Lung (tissue), 12 donors: ENCODE data around the gene PPP1R1C. TPM values are rescaled to one million over a fixed set of nuclear protein-coding genes. Genes with fewer than 3 reads are reported as not detected.
"Not testable (repeated sequence)": the region's sequence is repeated elsewhere in the genome, so short reads cannot be mapped to it uniquely, and the experiment has no call there.

Experiments used
- ATAC-seq: fragments of 200-7000 bp; cut with Tn5 transposase; one replicate; pipeline ENCODE4 v1.9.1; 2020; ENCODE audit warnings: moderate number of reproducible peaks; ENCODE audit not compliant: insufficient read depth, low FRiP score
- DNase-seq, 3 donors: peaks; one replicate each; pipeline ENCODE4 v3.0.0-alpha.2; 2013 to 2017
- H3K27ac ChIP-seq, 2 donors: one replicate each; pipeline ENCODE4 v1.5.1; 2013; ENCODE audit warnings: mild to moderate bottlenecking in 2 of 2, moderate library complexity in 2 of 2, control low read depth in 1 of 2, inconsistent platforms in 1 of 2, low read depth in 1 of 2, low read length in 1 of 2
- H3K27me3 ChIP-seq, 3 donors: one replicate each; pipeline ENCODE4 v1.5.1; 2013; ENCODE audit warnings: low read length in 2 of 3; ENCODE audit not compliant: control insufficient read depth in 3 of 3, insufficient read depth in 3 of 3
- H3K36me3 ChIP-seq, 4 donors: one replicate each; pipeline ENCODE4 v1.5.1; 2013; ENCODE audit warnings: low read length in 4 of 4, mild to moderate bottlenecking in 1 of 4, moderate library complexity in 1 of 4; ENCODE audit not compliant: control insufficient read depth in 4 of 4, insufficient read depth in 4 of 4
- H3K4me1 ChIP-seq, 5 donors: one replicate each; pipeline ENCODE4 v1.5.1; 2013; ENCODE audit warnings: low read length in 5 of 5, mild to moderate bottlenecking in 2 of 5, moderate library complexity in 1 of 5; ENCODE audit not compliant: control insufficient read depth in 5 of 5, insufficient read depth in 5 of 5
- H3K4me3 ChIP-seq: one replicate; pipeline ENCODE4 v1.5.1; 2013; ENCODE audit warnings: mild to moderate bottlenecking, control low read depth, moderate library complexity
- H3K9ac ChIP-seq, 2 donors: one replicate each; pipeline ENCODE4 v1.5.1; 2013; ENCODE audit warnings: low read length in 2 of 2, control low read depth in 1 of 2; ENCODE audit not compliant: insufficient read depth in 1 of 2
- H3K9me3 ChIP-seq, 4 donors: one replicate each; pipeline ENCODE4 v1.5.1; 2013; ENCODE audit warnings: low read length in 3 of 4, mild to moderate bottlenecking in 1 of 4, moderate library complexity in 1 of 4; ENCODE audit not compliant: control insufficient read depth in 4 of 4, insufficient read depth in 3 of 4
- WGBS, 2 donors: extraction: QIAGEN DNeasy Blood & Tissue Kit; methylation state at CpG; one replicate each; pipeline ENCODE4 v1.1.7; 2013; 5-methylcytosine and 5-hydroxymethylcytosine counted together
- polyA plus RNA-seq, 2 donors: library from polyadenylated mRNA; stranded (reverse); fragments of 200-250 nt; gene quantifications; one replicate each; pipeline ENCODE4 v1.2.1, GENCODE V29; 2013
- total RNA-seq, 2 donors: library from RNA; depleted of rRNA in 1 of 2; stranded (reverse); fragments of >200 nt in 1 of 2; gene quantifications; one replicate each; pipeline ENCODE4 v1.2.1, GENCODE V29; 2014 to 2021
- TF ChIP-seq, protein P1 (sequence below): IDR thresholded peaks from 2 replicates; pipeline ENCODE4 v1.5.1; 2012; ENCODE audit warnings: mild to moderate bottlenecking; ENCODE audit errors: control extremely low read depth, extremely low read depth
- donor health status: control.
- donor health status: control.
- donor health status: Bipolar disorder and iron deficiency.
- donor health status: healthy.
- donor health status: DM: yes; HTN: yes; CAD: no.

PPP1R1C gene
- total and polyA plus RNA-seq, 4 donors, result 1.2 to 6.3 (median 4.5) TPM

- H3K27ac ChIP-seq, result no peak overlapping the region
- DNase-seq, result no peak
- H3K4me3 ChIP-seq, result no peak overlapping the region
- H3K36me3 ChIP-seq, result no peaks in the 10 kb centered on the region
- peaks cover 0 to 2% (median 0%) of the 10 kb centered on the region in 4 donors for H3K9me3 ChIP-seq
- H3K4me1 ChIP-seq, result peaks cover 0 to 3% (median 0%) of the 10 kb centered on the region in 5 donors
- TF ChIP-seq, protein P1, sequence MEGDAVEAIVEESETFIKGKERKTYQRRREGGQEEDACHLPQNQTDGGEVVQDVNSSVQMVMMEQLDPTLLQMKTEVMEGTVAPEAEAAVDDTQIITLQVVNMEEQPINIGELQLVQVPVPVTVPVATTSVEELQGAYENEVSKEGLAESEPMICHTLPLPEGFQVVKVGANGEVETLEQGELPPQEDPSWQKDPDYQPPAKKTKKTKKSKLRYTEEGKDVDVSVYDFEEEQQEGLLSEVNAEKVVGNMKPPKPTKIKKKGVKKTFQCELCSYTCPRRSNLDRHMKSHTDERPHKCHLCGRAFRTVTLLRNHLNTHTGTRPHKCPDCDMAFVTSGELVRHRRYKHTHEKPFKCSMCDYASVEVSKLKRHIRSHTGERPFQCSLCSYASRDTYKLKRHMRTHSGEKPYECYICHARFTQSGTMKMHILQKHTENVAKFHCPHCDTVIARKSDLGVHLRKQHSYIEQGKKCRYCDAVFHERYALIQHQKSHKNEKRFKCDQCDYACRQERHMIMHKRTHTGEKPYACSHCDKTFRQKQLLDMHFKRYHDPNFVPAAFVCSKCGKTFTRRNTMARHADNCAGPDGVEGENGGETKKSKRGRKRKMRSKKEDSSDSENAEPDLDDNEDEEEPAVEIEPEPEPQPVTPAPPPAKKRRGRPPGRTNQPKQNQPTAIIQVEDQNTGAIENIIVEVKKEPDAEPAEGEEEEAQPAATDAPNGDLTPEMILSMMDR, result no peak
- no peaks in the 10 kb centered on the region for H3K27me3 ChIP-seq
- no peak overlapping the region for H3K9ac ChIP-seq
- ATAC-seq, result no peak
These were observed 26.1 kb upstream of the PPP1R1C start for GRCh38 chr2:181959508-181959907.

- not testable (repeated sequence) for ATAC-seq
- WGBS, 2 donors, result 94 to 96% methylated on average over 8 of the region's 8 CpGs
These were observed 24.5 kb upstream of the PPP1R1C start for GRCh38 chr2:181961167-181961566.

GRCh38 chr2:181962142-181962541 is 23.5 kb upstream of the PPP1R1C start:
- no peak for DNase-seq

More at GRCh38 chr2:181961167-181961566, 24.5 kb upstream of the PPP1R1C start:
- H3K4me1 ChIP-seq, H3K27ac ChIP-seq, H3K9ac ChIP-seq, H3K4me3 ChIP-seq, DNase-seq, H3K36me3 ChIP-seq, H3K9me3 ChIP-seq, H3K27me3 ChIP-seq: not testable (repeated sequence)

GRCh38 chr2:181970160-181970794 is 15.4 kb upstream of the PPP1R1C start:
- Histone ChIP-seq H3K36me3 (no peaks in the 10 kb centered on the region), H3K4me1 (peaks cover 0 to 2% (median 0%) of the 10 kb centered on the region in 5 donors), H3K27me3 (no peaks in the 10 kb centered on the region), H3K4me3 (no peak overlapping the region), H3K27ac (no peak overlapping the region), H3K9me3 (no peaks in the 10 kb centered on the region), H3K9ac (no peak overlapping the region)
- DNase-seq (no peak), ATAC-seq (no peak)
- TF ChIP-seq, protein P1, result no peak
- WGBS, 2 donors, result 94% methylated on average over 2 of the region's 2 CpGs

More at GRCh38 chr2:181962142-181962541, 23.5 kb upstream of the PPP1R1C start:
- 97 to 98% methylated on average over 20 of the region's 20 CpGs for WGBS, 2 donors
- Histone ChIP-seq H3K4me3 (no peak overlapping the region), H3K9me3 (peaks cover 0 to 3% (median 0%) of the 10 kb centered on the region in 4 donors), H3K27me3 (no peaks in the 10 kb centered on the region), H3K36me3 (no peaks in the 10 kb centered on the region), H3K4me1 (no peaks in the 10 kb centered on the region), H3K27ac (no peak overlapping the region), H3K9ac (no peak overlapping the region)
- no peak for ATAC-seq
- TF ChIP-seq, protein P1, result no peak
